H9 (cell line): ENCODE results near the gene RPL7L1. TPM values are rescaled to one million over a fixed set of nuclear protein-coding genes. Genes with fewer than 3 reads are reported as not detected.

Source experiments
- DNase-seq: peaks from one replicate; pipeline ENCODE4 v3.0.0-alpha.2; 2017
- H2AFZ ChIP-seq: one replicate; pipeline ENCODE4 v1.6.1; 2013; ENCODE audit warnings: mild to moderate bottlenecking, low read length, control low read depth, moderate library complexity
- H2AK5ac ChIP-seq: 2 replicates; pipeline ENCODE4 v1.6.1; 2013; ENCODE audit warnings: low read length, control low read depth, mixed read lengths; ENCODE audit not compliant: insufficient read length
- H2BK120ac ChIP-seq: one replicate; pipeline ENCODE4 v1.6.1; 2013; ENCODE audit warnings: low read depth, mild to moderate bottlenecking, low read length, control low read depth, inconsistent platforms; ENCODE audit not compliant: poor library complexity, severe bottlenecking
- H2BK12ac ChIP-seq: 2 replicates; pipeline ENCODE4 v1.6.1; 2013; ENCODE audit warnings: low read length, control low read depth, mixed read lengths, low read depth; ENCODE audit not compliant: insufficient read length
- H2BK15ac ChIP-seq: 2 replicates; pipeline ENCODE4 v1.6.1; 2013; ENCODE audit warnings: low read depth, low read length, control low read depth
- H2BK20ac ChIP-seq: one replicate; pipeline ENCODE4 v1.6.1; 2013; ENCODE audit warnings: low read depth, mild to moderate bottlenecking, low read length, control low read depth, inconsistent platforms; ENCODE audit not compliant: poor library complexity, severe bottlenecking
- H2BK5ac ChIP-seq: 2 replicates; pipeline ENCODE4 v1.6.1; 2013; ENCODE audit warnings: low read length, control low read depth, mixed read lengths; ENCODE audit not compliant: insufficient read length
- H3K14ac ChIP-seq: 2 replicates; pipeline ENCODE4 v1.6.1; 2013; ENCODE audit warnings: low read length, control low read depth; ENCODE audit not compliant: insufficient read depth
- H3K18ac ChIP-seq: 2 replicates; pipeline ENCODE4 v1.6.1; 2013; ENCODE audit warnings: low read depth, mild to moderate bottlenecking, mixed read lengths, low read length, control low read depth; ENCODE audit not compliant: insufficient read length
- H3K23ac ChIP-seq: 2 replicates; pipeline ENCODE4 v1.6.1; 2013; ENCODE audit warnings: low read length, control low read depth, mixed read lengths, low read depth; ENCODE audit not compliant: insufficient read length
- H3K23me2 ChIP-seq: 2 replicates; pipeline ENCODE4 v1.6.1; 2013; ENCODE audit warnings: low read depth, mild to moderate bottlenecking, mixed read lengths, low read length, control low read depth; ENCODE audit not compliant: insufficient read length, poor library complexity, severe bottlenecking
- H3K27ac ChIP-seq: 2 replicates; pipeline ENCODE4 v1.5.1; 2013; ENCODE audit warnings: low read length, control low read depth, mixed read lengths, low read depth; ENCODE audit not compliant: insufficient read length
- H3K27me3 ChIP-seq: 2 replicates; pipeline ENCODE4 v1.6.1; 2013; ENCODE audit warnings: low read length, control low read depth, inconsistent platforms; ENCODE audit not compliant: insufficient read depth
- H3K4ac ChIP-seq: 2 replicates; pipeline ENCODE4 v1.6.1; 2013; ENCODE audit warnings: low read depth, mild to moderate bottlenecking, control low read depth, inconsistent platforms, low read length, moderate library complexity
- H3K4me1 ChIP-seq: 2 replicates; pipeline ENCODE4 v1.6.1; 2013; ENCODE audit warnings: low read length, control low read depth, inconsistent platforms; ENCODE audit not compliant: insufficient read depth
- H3K4me2 ChIP-seq: 2 replicates; pipeline ENCODE4 v1.6.1; 2013; ENCODE audit warnings: low read length, control low read depth, mixed read lengths; ENCODE audit not compliant: insufficient read length, insufficient read depth
- H3K56ac ChIP-seq: 2 replicates; pipeline ENCODE4 v1.6.1; 2013; ENCODE audit warnings: low read depth, mild to moderate bottlenecking, mixed read lengths, low read length, control low read depth; ENCODE audit not compliant: insufficient read length
- H3K79me1 ChIP-seq: 2 replicates; pipeline ENCODE4 v1.6.1; 2013; ENCODE audit warnings: low read depth, mild to moderate bottlenecking, moderate library complexity, low read length, control low read depth, inconsistent platforms; ENCODE audit not compliant: insufficient read depth, poor library complexity, severe bottlenecking
- H3K79me2 ChIP-seq: 2 replicates; pipeline ENCODE4 v1.6.1; 2013; ENCODE audit warnings: low read length, control low read depth, inconsistent platforms; ENCODE audit not compliant: insufficient read depth
- H3K9ac ChIP-seq: 2 replicates; pipeline ENCODE4 v1.6.1; 2013; ENCODE audit warnings: low read length, control low read depth, mixed read lengths; ENCODE audit not compliant: insufficient read length; ENCODE audit errors: extremely low read depth
- H3K9me3 ChIP-seq: one replicate; pipeline ENCODE4 v1.6.1; 2013; ENCODE audit warnings: low read depth, low read length, inconsistent platforms; ENCODE audit not compliant: control insufficient read depth
- H3T11ph ChIP-seq: one replicate; pipeline ENCODE4 v1.6.1; 2013; ENCODE audit warnings: mild to moderate bottlenecking, low read length, control low read depth, inconsistent platforms
- H4K20me1 ChIP-seq: one replicate; pipeline ENCODE4 v1.6.1; 2013; ENCODE audit not compliant: control insufficient read depth, insufficient read length, insufficient read depth
- H4K5ac ChIP-seq: 2 replicates; pipeline ENCODE4 v1.6.1; 2013; ENCODE audit warnings: low read depth, mild to moderate bottlenecking, mixed read lengths, low read length, control low read depth; ENCODE audit not compliant: insufficient read length
- H4K8ac ChIP-seq: replicated peaks from 2 replicates; pipeline ENCODE4 v1.6.1; 2013; ENCODE audit warnings: low read length, control low read depth, mixed read lengths, low read depth; ENCODE audit not compliant: insufficient read length
- H4K91ac ChIP-seq: 2 replicates; pipeline ENCODE4 v1.6.1; 2013; ENCODE audit warnings: low read depth, mild to moderate bottlenecking, moderate library complexity, mixed read lengths, low read length, control low read depth; ENCODE audit not compliant: insufficient read length
- H3K27ac Mint-ChIP-seq, 3 experiments: 2 replicates in 2 of 3; 3 replicates in 1 of 3; pipeline ENCODE4 v1.8.0; 2020 to 2021; ENCODE audit warnings: mixed read lengths in 3 of 3, mild to moderate bottlenecking in 1 of 3, moderate library complexity in 1 of 3
- H3K27me3 Mint-ChIP-seq: 2 replicates; pipeline ENCODE4 v1.8.0; 2021; ENCODE audit warnings: low read depth, mild to moderate bottlenecking, moderate library complexity, mixed read lengths
- H3K36me3 Mint-ChIP-seq, 3 experiments: 2 replicates in 2 of 3; 3 replicates in 1 of 3; pipeline ENCODE4 v1.8.0; 2020 to 2021; ENCODE audit warnings: low read depth in 3 of 3, mixed read lengths in 3 of 3; ENCODE audit not compliant: insufficient read depth in 1 of 3
- H3K4me1 Mint-ChIP-seq, 2 experiments: 2 replicates each; pipeline ENCODE4 v1.8.0; 2020; ENCODE audit warnings: mixed read lengths in 2 of 2
- H3K4me3 Mint-ChIP-seq, 2 experiments: 2 replicates in 1 of 2; 3 replicates in 1 of 2; pipeline ENCODE4 v1.8.0; 2020 to 2021; ENCODE audit warnings: mild to moderate bottlenecking in 2 of 2, mixed read lengths in 2 of 2, moderate library complexity in 1 of 2
- H3K9me3 Mint-ChIP-seq, 2 experiments: 2 replicates in 1 of 2; 3 replicates in 1 of 2; pipeline ENCODE4 v1.8.0; 2020; ENCODE audit warnings: mild to moderate bottlenecking in 2 of 2, mixed read lengths in 2 of 2, moderate library complexity in 1 of 2
- CTCF ChIP-seq: fragments of 200-600 bp; sonication (generic); conservative IDR thresholded peaks from 3 replicates; pipeline ENCODE4 v1.8.0; 2021; ENCODE audit warnings: antibody characterized with exemption, mild to moderate bottlenecking
- WGBS: extraction: QIAGEN DNeasy Blood & Tissue Kit; methylation state at CpG from one replicate; pipeline ENCODE4 v1.1.7; 2013; ENCODE audit warnings: missing lambda C conversion rate, low lambda C conversion rate, mixed read lengths; ENCODE audit not compliant: insufficient read length; ENCODE audit errors: extremely low coverage; 5-methylcytosine and 5-hydroxymethylcytosine counted together
- total RNA-seq: library from RNA; stranded (reverse); gene quantifications from 2 replicates; pipeline ENCODE4 v1.2.1, GENCODE V29; 2021

The RPL7L1 gene
- total RNA-seq, 1 experiment from 2014 or later: 130 TPM

GRCh38 chr6:42831237-42831636 lies 48.2 kb upstream of the RPL7L1 start:
- no peak overlapping the region for H3K4me3 Mint-ChIP-seq
- Histone ChIP-seq H3K9ac (no peak overlapping the region), H3K9me3 (no peaks in the 10 kb centered on the region), H3K56ac (no peak overlapping the region), H3K27me3 (no peaks in the 10 kb centered on the region), H2BK20ac (no peak overlapping the region), H2AK5ac (no peak overlapping the region), H4K5ac (no peak overlapping the region), H3K23me2 (no peaks in the 10 kb centered on the region), H3K23ac (no peak overlapping the region), H3K79me2 (no peaks in the 10 kb centered on the region), H3T11ph (no peak overlapping the region), H3K4ac (no peak overlapping the region), H2AFZ (no peak overlapping the region), H4K20me1 (no peaks in the 10 kb centered on the region), H3K14ac (no peak overlapping the region), H2BK120ac (no peak overlapping the region), H3K27ac (no peak overlapping the region), H3K4me2 (no peak overlapping the region), H3K4me1 (no peaks in the 10 kb centered on the region), H4K8ac (no peak overlapping the region), H2BK5ac (no peak overlapping the region), H2BK15ac (no peak overlapping the region), H3K79me1 (no peaks in the 10 kb centered on the region), H3K18ac (no peak overlapping the region), H2BK12ac (no peak overlapping the region), H4K91ac (no peak overlapping the region)
- no peak for TF ChIP-seq CTCF
- no peak overlapping the region for H3K27ac Mint-ChIP-seq
- H3K4me1 Mint-ChIP-seq: no peaks in the 10 kb centered on the region
- no peak for DNase-seq
- H3K36me3 Mint-ChIP-seq: peaks cover 22 to 52% (median 41%) of the 10 kb centered on the region in 3 experiments
- H3K27me3 Mint-ChIP-seq: no peaks in the 10 kb centered on the region
- WGBS: no CpG with 5 or more reads among the region's 3 CpGs
- no peaks in the 10 kb centered on the region for H3K9me3 Mint-ChIP-seq
